H1 (cell line): Measurements from ENCODE around the gene ELOVL6. TPM values are rescaled to one million over a fixed set of nuclear protein-coding genes. Genes with fewer than 3 reads are reported as not detected.

Source experiments
- ASH2L ChIP-seq: fragments of 200-600, 300-600 bp; sonication (generic); IDR thresholded peaks from one replicate; pipeline ENCODE4 v1.7.1; 2017; ENCODE audit warnings: low read length
- ATF3 ChIP-seq: IDR thresholded peaks from 2 replicates; pipeline ENCODE4 v1.6.1; 2011; ENCODE audit warnings: low read depth, mild to moderate bottlenecking, low read length; ENCODE audit not compliant: insufficient read depth
- HDAC2 ChIP-seq, 2 experiments: fragments of 300-600 bp in 1 of 2; sonication (generic) in 1 of 2; IDR thresholded peaks; 2 replicates each; pipeline ENCODE4 v1.6.1; 2011 to 2012; ENCODE audit warnings: low read depth in 2 of 2, low read length in 2 of 2, mild to moderate bottlenecking in 2 of 2, moderate library complexity in 2 of 2, borderline replicate concordance in 1 of 2, inconsistent platforms in 1 of 2
- JUND ChIP-seq: IDR thresholded peaks from 2 replicates; pipeline ENCODE4 v1.6.1; 2011; ENCODE audit warnings: mild to moderate bottlenecking, improper control_type of control experiment, low read length
- KDM1A ChIP-seq: fragments of 200-600, 300-600 bp; sonication (generic); IDR thresholded peaks from 2 replicates; pipeline ENCODE4 v1.7.1; 2016; ENCODE audit warnings: mild to moderate bottlenecking, low read length, borderline replicate concordance
- MAX ChIP-seq: IDR thresholded peaks from 2 replicates; pipeline ENCODE4 v1.6.1; 2012; ENCODE audit warnings: inconsistent platforms
- SAP30 ChIP-seq: fragments of 300-600 bp; sonication (generic); IDR thresholded peaks from 2 replicates; pipeline ENCODE4 v1.7.1; 2012; ENCODE audit warnings: low read length, moderate library complexity, mild to moderate bottlenecking, inconsistent platforms; ENCODE audit not compliant: insufficient read depth, insufficient replicate concordance
- SIN3A ChIP-seq, 2 experiments: IDR thresholded peaks in 1 of 2; conservative IDR thresholded peaks in 1 of 2; 2 replicates each; pipeline ENCODE4 v1.6.1; 2011 to 2012; ENCODE audit warnings: low read length in 2 of 2, improper control_type of control experiment in 1 of 2, low read depth in 1 of 2, mild to moderate bottlenecking in 1 of 2
- SP1 ChIP-seq: IDR thresholded peaks from 2 replicates; pipeline ENCODE4 v1.6.1; 2011; ENCODE audit warnings: low read depth, low read length
- ZNF274 ChIP-seq: IDR thresholded peaks from 2 replicates; pipeline ENCODE4 v1.7.0; 2012; ENCODE audit warnings: low read length, borderline replicate concordance; ENCODE audit errors: extremely low read depth
- polyA plus RNA-seq, 7 experiments: library from polyadenylated mRNA; depleted of rRNA in 3 of 7; stranded (reverse) in 5 of 7; unstranded in 2 of 7; fragments of >200 nt in 5 of 7; fragments of 200-250 nt in 2 of 7; gene quantifications; 1 replicate in 5 of 7; 2 replicates in 1 of 7; 4 replicates in 1 of 7; pipeline versions ENCODE4 v1.2.1 to v1.2.3, GENCODE V29; 2011 to 2013; ENCODE audit warnings: missing spikeins in 2 of 7, mixed read lengths in 2 of 7
- total RNA-seq: library from RNA; stranded (reverse); fragmentation: NEBNext Ultra II Directional; extraction: Animal tissue kit (Norgen Biotek cat#: 25700); gene quantifications from 2 replicates; pipeline ENCODE4 v1.2.1, GENCODE V29; 2021

ELOVL6 gene
- total and polyA plus RNA-seq, 2 of the 8 experiments (the other 6 are each of a cell fraction or from before 2014, with no cell fraction given), result 27.8 to 86.6 TPM

GRCh38 chr4:110196871-110197528, 1.4 kb downstream of the ELOVL6 start (continued):
- TF ChIP-seq MAX (peak; percentile 16; the same call in 1 of the 2 replicates), ZNF274 (no peak), SIN3A (conservative IDR thresholded peaks at IDR 0.05 in 1 of 2, IDR thresholded peaks at IDR 0.05 in 1 of 2; ENCODE audit: low read depth in 1 of 2, low read length in 2 of 2) (peak in 1 of 2 experiments; percentile 29; a peak in 1 of 4 replicates), SAP30 (no peak), ASH2L (peak; percentile 68), JUND (no peak), KDM1A (no peak), HDAC2 (IDR thresholded peaks at IDR 0.05; ENCODE audit: borderline replicate concordance in 1 of 2, low read depth in 2 of 2, low read length in 2 of 2) (no peak; a peak in 1 of 4 replicates), ATF3 (no peak), SP1 (no peak)
